Tibial nerve (tissue), 4 donors: ENCODE measurements around the gene EYA4. TPM values are rescaled to one million over a fixed set of nuclear protein-coding genes. Genes with fewer than 3 reads are reported as not detected.

Experiments used
- DNase-seq, 2 donors: peaks; one replicate each; pipeline ENCODE4 v3.0.0-alpha.2; 2019; ENCODE audit warnings: low spot score in 2 of 2
- H3K27ac ChIP-seq, 4 donors: fragments of 200-600 bp; sonication (generic) in 3 of 4; one replicate each; pipeline ENCODE4 v1.5.1; 2017 to 2019; ENCODE audit warnings: mild to moderate bottlenecking in 1 of 4
- H3K27me3 ChIP-seq, 2 donors: fragments of 200-600 bp; sonication (generic) in 1 of 2; one replicate each; pipeline versions ENCODE4 v1.5.1 to v1.6.0; 2017 to 2019
- H3K36me3 ChIP-seq, 3 donors: fragments of 200-600 bp; sonication (generic); one replicate each; pipeline ENCODE4 v1.5.1; 2018 to 2019
- H3K4me1 ChIP-seq, 4 donors: fragments of 200-600 bp; sonication (generic) in 3 of 4; one replicate each; pipeline ENCODE4 v1.5.1; 2017 to 2019
- H3K4me3 ChIP-seq, 4 donors: fragments of 200-600 bp; sonication (generic) in 3 of 4; one replicate each; pipeline ENCODE4 v1.5.1; 2017 to 2019; ENCODE audit warnings: mild to moderate bottlenecking in 1 of 4, moderate library complexity in 1 of 4
- H3K9me3 ChIP-seq, 4 donors: fragments of 200-600 bp; sonication (generic) in 3 of 4; one replicate each; pipeline ENCODE4 v1.5.1; 2017 to 2019
- EP300 ChIP-seq, 2 donors: sonication (generic); formaldehyde crosslinking; IDR thresholded peaks; one replicate each; pipeline ENCODE4 v1.6.1; 2017; ENCODE audit warnings: antibody characterized with exemption in 2 of 2, mild to moderate bottlenecking in 1 of 2
- POLR2A ChIP-seq, 2 donors: fragments of 450-650 bp; IDR thresholded peaks; one replicate each; pipeline ENCODE4 v1.6.1; 2017; ENCODE audit warnings: antibody characterized with exemption in 2 of 2, mild to moderate bottlenecking in 2 of 2, moderate library complexity in 2 of 2
- WGBS, 2 donors: methylation state at CpG; one replicate each; pipeline ENCODE4 v1.1.5; 2018; 5-methylcytosine and 5-hydroxymethylcytosine counted together
- total RNA-seq, 4 donors: library from RNA; depleted of rRNA; stranded (reverse); fragments of >200 nt; gene quantifications; one replicate each; pipeline ENCODE4 v1.1.0, GENCODE V29; 2016
- TF ChIP-seq, protein P1 (sequence below), 5 experiments: fragments of 200-600 bp in 3 of 5; fragments of 450-650 bp in 2 of 5; sonication (generic) in 3 of 5; IDR thresholded peaks; one replicate each; pipeline ENCODE4 v1.5.1; 2016 to 2019; ENCODE audit warnings: antibody characterized with exemption in 5 of 5, mild to moderate bottlenecking in 3 of 5, moderate library complexity in 2 of 5

EYA4 gene
- total RNA-seq, 4 donors from 2014 or later, result 1.1 to 6.0 (median 1.8) TPM

- no peak overlapping the region for H3K27ac ChIP-seq
- H3K4me1 ChIP-seq, result no peaks in the 10 kb centered on the region
Measured at GRCh38 chr6:133266186-133266585, 25.0 kb downstream of the EYA4 start.

GRCh38 chr6:133268621-133269020 lies 27.5 kb downstream of the EYA4 start:
- no peaks in the 10 kb centered on the region for H3K27me3 ChIP-seq
- TF ChIP-seq POLR2A (IDR thresholded peaks at IDR 0.05), result no peak
- TF ChIP-seq, protein P1, sequence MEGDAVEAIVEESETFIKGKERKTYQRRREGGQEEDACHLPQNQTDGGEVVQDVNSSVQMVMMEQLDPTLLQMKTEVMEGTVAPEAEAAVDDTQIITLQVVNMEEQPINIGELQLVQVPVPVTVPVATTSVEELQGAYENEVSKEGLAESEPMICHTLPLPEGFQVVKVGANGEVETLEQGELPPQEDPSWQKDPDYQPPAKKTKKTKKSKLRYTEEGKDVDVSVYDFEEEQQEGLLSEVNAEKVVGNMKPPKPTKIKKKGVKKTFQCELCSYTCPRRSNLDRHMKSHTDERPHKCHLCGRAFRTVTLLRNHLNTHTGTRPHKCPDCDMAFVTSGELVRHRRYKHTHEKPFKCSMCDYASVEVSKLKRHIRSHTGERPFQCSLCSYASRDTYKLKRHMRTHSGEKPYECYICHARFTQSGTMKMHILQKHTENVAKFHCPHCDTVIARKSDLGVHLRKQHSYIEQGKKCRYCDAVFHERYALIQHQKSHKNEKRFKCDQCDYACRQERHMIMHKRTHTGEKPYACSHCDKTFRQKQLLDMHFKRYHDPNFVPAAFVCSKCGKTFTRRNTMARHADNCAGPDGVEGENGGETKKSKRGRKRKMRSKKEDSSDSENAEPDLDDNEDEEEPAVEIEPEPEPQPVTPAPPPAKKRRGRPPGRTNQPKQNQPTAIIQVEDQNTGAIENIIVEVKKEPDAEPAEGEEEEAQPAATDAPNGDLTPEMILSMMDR (IDR thresholded peaks at IDR 0.05), result no peak
- TF ChIP-seq EP300 (IDR thresholded peaks at IDR 0.05), result no peak
- no peaks in the 10 kb centered on the region for H3K4me1 ChIP-seq
- DNase-seq, result no peak
- H3K4me3 ChIP-seq, result no peak overlapping the region
- WGBS, 2 donors, result 80 to 88% methylated on average over 5 of the region's 5 CpGs
- H3K27ac ChIP-seq, result no peak overlapping the region
- H3K9me3 ChIP-seq, result no peaks in the 10 kb centered on the region
- H3K36me3 ChIP-seq, result no peaks in the 10 kb centered on the region

More at GRCh38 chr6:133266186-133266585, 25.0 kb downstream of the EYA4 start:
- Histone ChIP-seq H3K4me3 (no peak overlapping the region), H3K9me3 (no peaks in the 10 kb centered on the region), H3K27me3 (no peaks in the 10 kb centered on the region), H3K36me3 (no peaks in the 10 kb centered on the region)
- WGBS, 2 donors, result 47 to 66% methylated on average over 2 of the region's 2 CpGs
- TF ChIP-seq POLR2A (IDR thresholded peaks at IDR 0.05), result no peak
- TF ChIP-seq EP300 (IDR thresholded peaks at IDR 0.05), result no peak
- TF ChIP-seq, protein P1 (IDR thresholded peaks at IDR 0.05), result no peak
- DNase-seq, result no peak

DNA sequence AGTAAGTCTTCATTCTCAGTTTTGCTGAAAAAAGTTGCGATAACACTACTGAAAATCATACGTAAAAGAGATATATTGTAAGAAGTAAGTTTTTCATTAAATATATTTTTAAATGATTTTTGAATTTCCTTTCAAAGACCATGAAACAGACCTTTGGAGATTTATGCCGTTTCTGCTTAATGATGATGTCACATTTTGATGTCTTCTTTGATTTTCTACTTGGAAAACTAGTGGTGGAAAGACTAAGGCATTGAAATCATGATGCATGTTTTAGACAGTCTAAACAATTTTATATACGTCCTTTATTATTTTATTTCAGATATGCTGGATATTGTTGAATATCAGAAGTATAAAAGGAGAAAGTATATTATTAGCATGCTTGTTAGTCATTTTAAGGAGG lies 33.7 kb downstream of the EYA4 start:
- Histone ChIP-seq H3K36me3 (no peaks in the 10 kb centered on the region), H3K9me3 (no peaks in the 10 kb centered on the region), H3K4me3 (no peak overlapping the region), H3K27me3 (no peaks in the 10 kb centered on the region), H3K27ac (no peak overlapping the region), H3K4me1 (no peaks in the 10 kb centered on the region)
- no peak for TF ChIP-seq POLR2A (IDR thresholded peaks at IDR 0.05)
- no peak for TF ChIP-seq EP300 (IDR thresholded peaks at IDR 0.05)
- TF ChIP-seq, protein P1 (IDR thresholded peaks at IDR 0.05), result no peak
- no peak for DNase-seq
- WGBS, 2 donors, result 84 to 89% methylated on average over 4 of the region's 4 CpGs

DNA sequence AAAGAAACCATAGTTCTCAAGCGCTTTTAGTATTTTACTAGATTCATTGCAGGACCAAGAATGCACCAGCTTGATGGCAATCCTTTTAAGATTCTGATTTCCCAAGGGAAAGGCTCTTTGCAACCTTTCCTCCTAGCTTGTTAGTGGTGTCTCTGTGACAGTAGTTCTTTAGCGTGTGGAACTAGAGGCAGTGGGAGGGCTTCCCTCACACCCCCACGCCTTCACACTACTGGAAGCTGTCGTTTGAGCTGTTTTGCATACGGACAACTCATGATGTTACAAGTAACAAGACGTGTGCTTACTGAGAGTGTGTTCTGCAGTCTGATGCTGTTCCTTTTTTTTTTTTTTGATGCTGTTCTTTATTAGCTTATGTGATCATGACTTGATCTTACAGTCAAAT lies 34.1 kb downstream of the EYA4 start:
- 51 to 57% methylated on average over 6 of the region's 6 CpGs for WGBS, 2 donors
- no peaks in the 10 kb centered on the region for H3K9me3 ChIP-seq
- H3K27me3 ChIP-seq, result no peaks in the 10 kb centered on the region
- TF ChIP-seq POLR2A (IDR thresholded peaks at IDR 0.05), result no peak
- no peak for TF ChIP-seq EP300 (IDR thresholded peaks at IDR 0.05)
- TF ChIP-seq, protein P1 (IDR thresholded peaks at IDR 0.05), result no peak
- no peaks in the 10 kb centered on the region for H3K4me1 ChIP-seq
- H3K4me3 ChIP-seq, result no peak overlapping the region
- no peaks in the 10 kb centered on the region for H3K36me3 ChIP-seq
- H3K27ac ChIP-seq, result no peak overlapping the region
- no peak for DNase-seq

- 83 to 92% methylated on average over 2 of the region's 2 CpGs for WGBS, 2 donors
- H3K9me3 ChIP-seq, result no peaks in the 10 kb centered on the region
- no peak overlapping the region for H3K27ac ChIP-seq
- no peak for DNase-seq
- H3K4me1 ChIP-seq, result no peaks in the 10 kb centered on the region
- no peak for TF ChIP-seq POLR2A (IDR thresholded peaks at IDR 0.05)
- TF ChIP-seq, protein P1 (IDR thresholded peaks at IDR 0.05), result no peak
- no peak for TF ChIP-seq EP300 (IDR thresholded peaks at IDR 0.05)
- no peaks in the 10 kb centered on the region for H3K27me3 ChIP-seq
- no peaks in the 10 kb centered on the region for H3K36me3 ChIP-seq
- H3K4me3 ChIP-seq, result no peak overlapping the region
Measured at GRCh38 chr6:133277228-133277899, 36.2 kb downstream of the EYA4 start.
